ENCODE results near the gene XYLB.
"Not testable (repeated sequence)": the region's sequence is repeated elsewhere in the genome, so short reads cannot be mapped to it uniquely, and the experiment has no call there.

XYLB gene

GRCh38 chr3:38397320-38397719, 50.7 kb downstream of the XYLB start:
- H4K20me1 ChIP-seq (ENCODE audit: control insufficient read depth, insufficient read depth, low read depth, low read length) = no peaks in the 10 kb centered on the region
- H3K79me2 ChIP-seq (ENCODE audit: control insufficient read depth, low read length) = no peaks in the 10 kb centered on the region
- no peak overlapping the region for H3K4me3 ChIP-seq (ENCODE audit: low read length)
- no peak overlapping the region for H3K4me2 ChIP-seq (ENCODE audit: low read length)
- no peak overlapping the region for H3K27ac ChIP-seq (ENCODE audit: low read depth, low read length)
- peaks cover 29% of the 10 kb centered on the region for H3K36me3 ChIP-seq (ENCODE audit: control insufficient read depth, low read length)
- H3K4me1 ChIP-seq (ENCODE audit: control insufficient read depth, low read length) = no peaks in the 10 kb centered on the region
- no peaks in the 10 kb centered on the region for H3K9me2 ChIP-seq (replicated peaks; ENCODE audit: control insufficient read depth, low read length)
- H3K9me3 ChIP-seq (ENCODE audit: control insufficient read depth, insufficient read depth, low read length) = no peaks in the 10 kb centered on the region
- H3F3A ChIP-seq (ENCODE audit: control insufficient read depth, insufficient read depth) = no peaks in the 10 kb centered on the region
- no peaks in the 10 kb centered on the region for H3K27me3 ChIP-seq (ENCODE audit: control insufficient read depth, low read length)
- TF ChIP-seq CTCF (IDR thresholded peaks at IDR 0.05; ENCODE audit: low read depth, low read length, poor library complexity, severe bottlenecking) = no peak
- no peak for TF ChIP-seq EZH2phosphoT487 (IDR thresholded peaks at IDR 0.05; ENCODE audit: borderline replicate concordance, low read length)

GRCh38 chr3:38401246-38401962, 54.8 kb downstream of the XYLB start:
- H3K27me3 ChIP-seq (ENCODE audit: control insufficient read depth, low read length) = no peaks in the 10 kb centered on the region

GRCh38 chr3:38404286-38404685, 57.7 kb downstream of the XYLB start:
- Histone ChIP-seq H3K27ac (ENCODE audit: low read depth, low read length) (no peak overlapping the region), H3F3A (ENCODE audit: control insufficient read depth, insufficient read depth) (no peaks in the 10 kb centered on the region), H3K36me3 (ENCODE audit: control insufficient read depth, low read length) (peaks cover 19% of the 10 kb centered on the region), H3K4me3 (ENCODE audit: low read length) (no peak overlapping the region), H4K20me1 (ENCODE audit: control insufficient read depth, insufficient read depth, low read depth, low read length) (no peaks in the 10 kb centered on the region), H3K9me3 (ENCODE audit: control insufficient read depth, insufficient read depth, low read length) (no peaks in the 10 kb centered on the region), H3K4me1 (ENCODE audit: control insufficient read depth, low read length) (no peaks in the 10 kb centered on the region), H3K4me2 (ENCODE audit: low read length) (no peak overlapping the region), H3K9me2 (replicated peaks; ENCODE audit: control insufficient read depth, low read length) (no peaks in the 10 kb centered on the region), H3K27me3 (ENCODE audit: control insufficient read depth, low read length) (no peaks in the 10 kb centered on the region), H3K79me2 (ENCODE audit: control insufficient read depth, low read length) (no peaks in the 10 kb centered on the region)
- no peak for TF ChIP-seq CTCF (IDR thresholded peaks at IDR 0.05; ENCODE audit: low read depth, low read length, poor library complexity, severe bottlenecking)
- no peak for TF ChIP-seq EZH2phosphoT487 (IDR thresholded peaks at IDR 0.05; ENCODE audit: borderline replicate concordance, low read length)

More at GRCh38 chr3:38401246-38401962, 54.8 kb downstream of the XYLB start:
- no peak overlapping the region for H3K4me3 ChIP-seq (ENCODE audit: low read length)
- no peak overlapping the region for H3K4me2 ChIP-seq (ENCODE audit: low read length)
- H3K36me3 ChIP-seq (ENCODE audit: control insufficient read depth, low read length) = peaks cover 22% of the 10 kb centered on the region
- no peak overlapping the region for H3K27ac ChIP-seq (ENCODE audit: low read depth, low read length)
- H3K79me2 ChIP-seq (ENCODE audit: control insufficient read depth, low read length) = no peaks in the 10 kb centered on the region
- TF ChIP-seq EZH2phosphoT487 (IDR thresholded peaks at IDR 0.05; ENCODE audit: borderline replicate concordance, low read length) = no peak
- no peaks in the 10 kb centered on the region for H3F3A ChIP-seq (ENCODE audit: control insufficient read depth, insufficient read depth)
- no peaks in the 10 kb centered on the region for H3K4me1 ChIP-seq (ENCODE audit: control insufficient read depth, low read length)
- H3K9me3 ChIP-seq (ENCODE audit: control insufficient read depth, insufficient read depth, low read length) = no peaks in the 10 kb centered on the region
- no peaks in the 10 kb centered on the region for H4K20me1 ChIP-seq (ENCODE audit: control insufficient read depth, insufficient read depth, low read depth, low read length)
- H3K9me2 ChIP-seq (replicated peaks; ENCODE audit: control insufficient read depth, low read length) = no peaks in the 10 kb centered on the region

- peaks cover 3% of the 10 kb centered on the region for H3K4me1 ChIP-seq (ENCODE audit: control insufficient read depth, low read length)
- H3K4me3 ChIP-seq (ENCODE audit: low read length) = no peak overlapping the region
- TF ChIP-seq CTCF (IDR thresholded peaks at IDR 0.05; ENCODE audit: low read depth, low read length, poor library complexity, severe bottlenecking) (no peak), EZH2phosphoT487 (IDR thresholded peaks at IDR 0.05; ENCODE audit: borderline replicate concordance, low read length) (no peak)
Measured at GRCh38 chr3:38411591-38411990, 65.0 kb downstream of the XYLB start.

GRCh38 chr3:38420758-38421157, 74.2 kb downstream of the XYLB start:
- H3K9me2 ChIP-seq (replicated peaks; ENCODE audit: control insufficient read depth, low read length); H4K20me1 ChIP-seq (ENCODE audit: control insufficient read depth, insufficient read depth, low read depth, low read length); H3K4me2 ChIP-seq (ENCODE audit: low read length); H3K4me1 ChIP-seq (ENCODE audit: control insufficient read depth, low read length); H3K4me3 ChIP-seq (ENCODE audit: low read length); H3K9me3 ChIP-seq (ENCODE audit: control insufficient read depth, insufficient read depth, low read length); H3K79me2 ChIP-seq (ENCODE audit: control insufficient read depth, low read length); H3K27me3 ChIP-seq (ENCODE audit: control insufficient read depth, low read length); H3K36me3 ChIP-seq (ENCODE audit: control insufficient read depth, low read length); H3K27ac ChIP-seq (ENCODE audit: low read depth, low read length); H3F3A ChIP-seq (ENCODE audit: control insufficient read depth, insufficient read depth): not testable (repeated sequence)

More at GRCh38 chr3:38411591-38411990, 65.0 kb downstream of the XYLB start:
- no peaks in the 10 kb centered on the region for H3K36me3 ChIP-seq (ENCODE audit: control insufficient read depth, low read length)
- no peaks in the 10 kb centered on the region for H4K20me1 ChIP-seq (ENCODE audit: control insufficient read depth, insufficient read depth, low read depth, low read length)
- no peak overlapping the region for H3K27ac ChIP-seq (ENCODE audit: low read depth, low read length)
- H3K79me2 ChIP-seq (ENCODE audit: control insufficient read depth, low read length) = no peaks in the 10 kb centered on the region
- H3K27me3 ChIP-seq (ENCODE audit: control insufficient read depth, low read length) = no peaks in the 10 kb centered on the region
- H3K9me3 ChIP-seq (ENCODE audit: control insufficient read depth, insufficient read depth, low read length) = no peaks in the 10 kb centered on the region
- no peak overlapping the region for H3K4me2 ChIP-seq (ENCODE audit: low read length)
- H3F3A ChIP-seq (ENCODE audit: control insufficient read depth, insufficient read depth) = no peaks in the 10 kb centered on the region
- H3K9me2 ChIP-seq (replicated peaks; ENCODE audit: control insufficient read depth, low read length) = no peaks in the 10 kb centered on the region

Measured in DOHH2 (cell line).